C4-2B (cell line): ENCODE measurements around the gene SPPL2B.

Experiments used
- ZFX ChIP-seq: fragments of 450-650 bp; IDR thresholded peaks from 2 replicates; pipeline ENCODE4 v1.6.1; 2017
- TF ChIP-seq, protein P1 (sequence below): fragments of 450-650 bp; conservative IDR thresholded peaks from 2 replicates; pipeline ENCODE4 v1.5.1; 2017; ENCODE audit warnings: mild to moderate bottlenecking

DNA sequence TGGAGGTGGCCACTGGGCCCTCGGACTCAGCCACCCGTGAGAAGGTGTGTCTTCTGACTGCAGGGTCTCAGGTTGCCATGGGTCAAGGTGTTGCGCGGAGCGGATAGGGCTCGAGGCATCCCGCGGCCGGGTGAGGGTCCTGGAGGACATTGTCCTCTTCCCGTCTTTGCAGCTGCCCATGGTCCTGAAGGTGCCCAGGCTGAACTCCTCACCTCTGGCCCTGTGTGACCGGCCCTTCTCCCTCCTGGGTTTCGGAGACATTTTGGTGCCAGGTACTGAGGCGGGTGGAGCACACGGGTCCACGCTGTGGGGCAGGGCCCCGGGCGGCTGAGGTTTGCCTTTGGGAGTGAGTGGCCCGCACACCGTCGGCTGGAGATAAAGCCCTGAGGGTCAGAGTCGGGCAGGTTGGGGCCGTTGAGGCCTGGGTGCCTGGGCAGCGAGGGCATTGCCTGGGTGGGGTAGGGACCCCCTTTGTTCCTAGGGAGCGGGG, 15.9 kb downstream of the SPPL2B start:
- TF ChIP-seq, protein P1, sequence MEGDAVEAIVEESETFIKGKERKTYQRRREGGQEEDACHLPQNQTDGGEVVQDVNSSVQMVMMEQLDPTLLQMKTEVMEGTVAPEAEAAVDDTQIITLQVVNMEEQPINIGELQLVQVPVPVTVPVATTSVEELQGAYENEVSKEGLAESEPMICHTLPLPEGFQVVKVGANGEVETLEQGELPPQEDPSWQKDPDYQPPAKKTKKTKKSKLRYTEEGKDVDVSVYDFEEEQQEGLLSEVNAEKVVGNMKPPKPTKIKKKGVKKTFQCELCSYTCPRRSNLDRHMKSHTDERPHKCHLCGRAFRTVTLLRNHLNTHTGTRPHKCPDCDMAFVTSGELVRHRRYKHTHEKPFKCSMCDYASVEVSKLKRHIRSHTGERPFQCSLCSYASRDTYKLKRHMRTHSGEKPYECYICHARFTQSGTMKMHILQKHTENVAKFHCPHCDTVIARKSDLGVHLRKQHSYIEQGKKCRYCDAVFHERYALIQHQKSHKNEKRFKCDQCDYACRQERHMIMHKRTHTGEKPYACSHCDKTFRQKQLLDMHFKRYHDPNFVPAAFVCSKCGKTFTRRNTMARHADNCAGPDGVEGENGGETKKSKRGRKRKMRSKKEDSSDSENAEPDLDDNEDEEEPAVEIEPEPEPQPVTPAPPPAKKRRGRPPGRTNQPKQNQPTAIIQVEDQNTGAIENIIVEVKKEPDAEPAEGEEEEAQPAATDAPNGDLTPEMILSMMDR = no peak
- TF ChIP-seq ZFX = no peak
